ENCODE data around the gene FOXP1.

Gene FOXP1

DNA sequence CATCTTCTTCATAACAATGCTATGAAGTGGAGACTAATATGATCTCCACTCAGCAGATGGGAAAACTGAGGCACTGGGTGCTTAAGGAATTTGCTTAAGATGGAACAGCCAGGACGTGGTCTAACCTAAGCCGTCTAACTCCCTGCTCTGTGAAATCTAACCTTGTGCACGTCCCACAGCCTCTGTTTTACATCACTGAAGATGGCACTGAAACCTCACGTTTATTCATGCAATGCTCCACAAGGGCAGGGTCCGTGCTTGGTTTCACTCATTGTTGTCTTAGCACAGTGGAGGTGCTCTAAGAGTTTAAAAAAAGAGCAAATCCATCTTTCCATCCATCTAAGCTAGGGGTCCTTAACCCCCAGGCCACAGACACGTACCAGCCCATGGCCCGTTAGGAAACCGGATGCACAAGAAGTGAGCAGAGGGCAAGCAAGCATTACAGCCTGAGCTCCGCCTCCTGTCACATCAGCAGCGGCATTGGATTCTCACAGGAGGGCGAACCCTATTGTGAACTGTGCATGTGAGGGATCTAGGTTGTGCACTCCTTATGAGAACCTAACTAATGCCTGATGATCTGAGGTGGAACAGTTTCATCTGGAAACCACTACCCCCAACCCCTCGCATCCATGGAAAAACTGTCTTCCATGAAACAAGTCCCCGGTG is 118.0 kb downstream of the FOXP1 start:
- Histone ChIP-seq H3K27me3 (no peaks in the 10 kb centered on the region), H3K4me3 (ENCODE audit: low read depth, low read length) (no peak overlapping the region), H3K36me3 (no peaks in the 10 kb centered on the region), H3K4me1 (no peaks in the 10 kb centered on the region), H3K9me3 (no peaks in the 10 kb centered on the region)
- TF ChIP-seq, protein P1, sequence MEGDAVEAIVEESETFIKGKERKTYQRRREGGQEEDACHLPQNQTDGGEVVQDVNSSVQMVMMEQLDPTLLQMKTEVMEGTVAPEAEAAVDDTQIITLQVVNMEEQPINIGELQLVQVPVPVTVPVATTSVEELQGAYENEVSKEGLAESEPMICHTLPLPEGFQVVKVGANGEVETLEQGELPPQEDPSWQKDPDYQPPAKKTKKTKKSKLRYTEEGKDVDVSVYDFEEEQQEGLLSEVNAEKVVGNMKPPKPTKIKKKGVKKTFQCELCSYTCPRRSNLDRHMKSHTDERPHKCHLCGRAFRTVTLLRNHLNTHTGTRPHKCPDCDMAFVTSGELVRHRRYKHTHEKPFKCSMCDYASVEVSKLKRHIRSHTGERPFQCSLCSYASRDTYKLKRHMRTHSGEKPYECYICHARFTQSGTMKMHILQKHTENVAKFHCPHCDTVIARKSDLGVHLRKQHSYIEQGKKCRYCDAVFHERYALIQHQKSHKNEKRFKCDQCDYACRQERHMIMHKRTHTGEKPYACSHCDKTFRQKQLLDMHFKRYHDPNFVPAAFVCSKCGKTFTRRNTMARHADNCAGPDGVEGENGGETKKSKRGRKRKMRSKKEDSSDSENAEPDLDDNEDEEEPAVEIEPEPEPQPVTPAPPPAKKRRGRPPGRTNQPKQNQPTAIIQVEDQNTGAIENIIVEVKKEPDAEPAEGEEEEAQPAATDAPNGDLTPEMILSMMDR (IDR thresholded peaks at IDR 0.05; ENCODE audit: low read depth, low read length), result no peak
- DNase-seq, result no peak

GRCh38 chr3:71464613-71465012 is 118.9 kb downstream of the FOXP1 start:
- no peaks in the 10 kb centered on the region for H3K4me1 ChIP-seq
- no peaks in the 10 kb centered on the region for H3K9me3 ChIP-seq
- H3K4me3 ChIP-seq (ENCODE audit: low read depth, low read length), result no peak overlapping the region
- H3K27me3 ChIP-seq, result no peaks in the 10 kb centered on the region
- TF ChIP-seq, protein P1 (IDR thresholded peaks at IDR 0.05; ENCODE audit: low read depth, low read length), result no peak
- no peak for DNase-seq
- no peaks in the 10 kb centered on the region for H3K36me3 ChIP-seq

DNA sequence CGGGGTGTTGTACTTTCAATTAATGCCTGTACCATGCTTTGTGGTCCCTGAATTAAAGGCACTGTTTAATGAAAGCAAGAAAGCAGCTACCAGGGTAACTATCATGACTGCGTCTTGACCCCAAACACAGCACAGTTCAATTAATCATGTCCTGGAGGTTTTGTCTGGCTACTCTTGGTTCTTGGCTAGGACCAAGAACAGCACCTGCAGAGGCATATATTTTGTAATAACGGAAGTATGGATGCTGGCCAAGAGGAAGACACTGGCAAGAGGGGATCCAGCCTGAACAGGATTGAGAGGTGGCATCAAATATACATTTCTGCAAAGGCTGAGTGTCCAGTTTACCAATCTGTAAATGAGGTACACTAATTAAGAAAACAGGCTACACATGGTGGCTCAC is 119.9 kb downstream of the FOXP1 start:
- H3K4me1 ChIP-seq, result no peaks in the 10 kb centered on the region
- DNase-seq, result no peak
- TF ChIP-seq, protein P1 (IDR thresholded peaks at IDR 0.05; ENCODE audit: low read depth, low read length), result no peak

GRCh38 chr3:71462586-71462985 is 120.9 kb downstream of the FOXP1 start:
- H3K9me3 ChIP-seq, result no peaks in the 10 kb centered on the region
- TF ChIP-seq, protein P1 (IDR thresholded peaks at IDR 0.05; ENCODE audit: low read depth, low read length), result no peak
- no peak for DNase-seq
- no peaks in the 10 kb centered on the region for H3K36me3 ChIP-seq
- no peak overlapping the region for H3K4me3 ChIP-seq (ENCODE audit: low read depth, low read length)
- H3K4me1 ChIP-seq, result no peaks in the 10 kb centered on the region
- no peaks in the 10 kb centered on the region for H3K27me3 ChIP-seq

More for the DNA sequence above, 119.9 kb downstream of the FOXP1 start:
- no peak overlapping the region for H3K4me3 ChIP-seq (ENCODE audit: low read depth, low read length)
- no peaks in the 10 kb centered on the region for H3K27me3 ChIP-seq
- no peaks in the 10 kb centered on the region for H3K9me3 ChIP-seq
- H3K36me3 ChIP-seq, result no peaks in the 10 kb centered on the region

GRCh38 chr3:71461749-71462483 is 121.6 kb downstream of the FOXP1 start:
- Histone ChIP-seq H3K4me1 (no peaks in the 10 kb centered on the region), H3K4me3 (ENCODE audit: low read depth, low read length) (no peak overlapping the region), H3K27me3 (no peaks in the 10 kb centered on the region), H3K9me3 (no peaks in the 10 kb centered on the region), H3K36me3 (no peaks in the 10 kb centered on the region)
- TF ChIP-seq, protein P1 (IDR thresholded peaks at IDR 0.05; ENCODE audit: low read depth, low read length), result no peak
- no peak for DNase-seq

GRCh38 chr3:71461114-71461513 is 122.4 kb downstream of the FOXP1 start:
- TF ChIP-seq, protein P1 (IDR thresholded peaks at IDR 0.05; ENCODE audit: low read depth, low read length), result no peak
- Histone ChIP-seq H3K36me3 (no peaks in the 10 kb centered on the region), H3K4me3 (ENCODE audit: low read depth, low read length) (no peak overlapping the region), H3K9me3 (no peaks in the 10 kb centered on the region), H3K4me1 (no peaks in the 10 kb centered on the region), H3K27me3 (no peaks in the 10 kb centered on the region)
- no peak for DNase-seq

Measured in BE2C (cell line).